GM19193 (cell line): ENCODE results near the gene RAET1G.

Source experiments
- POLR2A ChIP-seq: IDR thresholded peaks from 4 replicates; pipeline ENCODE4 v1.6.1; 2011; ENCODE audit not compliant: insufficient read depth, insufficient read length; ENCODE audit errors: extremely low read depth

Gene RAET1G, protein sequence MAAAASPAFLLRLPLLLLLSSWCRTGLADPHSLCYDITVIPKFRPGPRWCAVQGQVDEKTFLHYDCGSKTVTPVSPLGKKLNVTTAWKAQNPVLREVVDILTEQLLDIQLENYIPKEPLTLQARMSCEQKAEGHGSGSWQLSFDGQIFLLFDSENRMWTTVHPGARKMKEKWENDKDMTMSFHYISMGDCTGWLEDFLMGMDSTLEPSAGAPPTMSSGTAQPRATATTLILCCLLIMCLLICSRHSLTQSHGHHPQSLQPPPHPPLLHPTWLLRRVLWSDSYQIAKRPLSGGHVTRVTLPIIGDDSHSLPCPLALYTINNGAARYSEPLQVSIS

DNA sequence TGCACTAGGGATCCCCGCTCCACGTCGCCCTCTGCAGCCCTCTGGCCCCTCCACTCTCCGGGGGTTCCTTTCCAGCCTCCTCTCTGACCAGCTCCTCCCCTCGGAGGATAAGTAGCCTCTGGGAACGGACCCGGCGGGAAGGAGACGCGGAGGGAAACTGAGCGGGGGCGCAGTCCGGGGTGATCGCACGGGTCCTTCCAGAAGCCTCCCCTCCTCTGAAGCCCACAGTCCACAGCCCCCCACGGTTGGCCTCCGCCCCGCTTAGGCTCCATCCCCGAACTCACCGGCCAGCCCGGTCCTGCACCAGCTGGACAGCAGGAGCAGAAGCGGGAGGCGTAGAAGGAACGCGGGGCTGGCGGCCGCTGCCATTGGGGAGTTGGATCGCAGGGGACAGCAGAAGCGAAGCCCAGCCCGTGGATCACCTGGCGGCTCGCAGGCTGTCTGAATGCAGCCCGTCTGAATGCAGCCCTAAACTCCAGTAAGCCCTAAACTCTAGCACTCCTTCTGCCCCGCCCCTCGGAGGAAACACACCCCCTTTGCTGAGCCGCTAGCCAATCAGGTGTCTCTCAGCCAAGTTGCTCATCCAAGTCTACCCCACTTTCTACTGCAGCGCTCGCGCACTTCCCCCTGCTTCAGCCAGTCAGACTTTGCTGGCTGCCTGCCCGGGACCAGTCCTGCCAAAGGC, at the start of gene RAET1G:
RAET1G (minus strand) TSS at position 480 of the 685 bp plus-strand sequence; CDS start at position 369, 111 bp downstream.
- no peak for TF ChIP-seq POLR2A

DNA sequence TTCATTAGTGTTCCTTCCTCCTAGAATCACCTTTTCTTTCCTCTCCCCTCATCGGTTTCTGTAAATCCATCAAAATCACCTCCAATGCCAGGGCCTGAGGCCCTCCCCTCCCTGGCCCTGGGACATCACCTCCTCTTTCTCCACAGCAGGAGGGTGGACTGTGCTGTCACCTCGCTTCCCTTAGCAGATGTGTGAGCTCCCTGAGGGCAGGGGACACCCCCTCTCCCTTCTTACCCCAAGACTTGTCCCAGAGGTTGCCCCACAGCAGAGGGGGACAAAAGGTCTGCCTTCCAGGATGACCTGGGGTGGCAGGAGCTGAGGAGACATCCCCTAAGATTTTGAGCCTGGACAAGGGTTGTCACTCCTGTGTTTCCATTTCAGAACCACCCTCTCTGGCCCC, 46.7 kb upstream of the RAET1G start:
- TF ChIP-seq POLR2A = no peak

DNA sequence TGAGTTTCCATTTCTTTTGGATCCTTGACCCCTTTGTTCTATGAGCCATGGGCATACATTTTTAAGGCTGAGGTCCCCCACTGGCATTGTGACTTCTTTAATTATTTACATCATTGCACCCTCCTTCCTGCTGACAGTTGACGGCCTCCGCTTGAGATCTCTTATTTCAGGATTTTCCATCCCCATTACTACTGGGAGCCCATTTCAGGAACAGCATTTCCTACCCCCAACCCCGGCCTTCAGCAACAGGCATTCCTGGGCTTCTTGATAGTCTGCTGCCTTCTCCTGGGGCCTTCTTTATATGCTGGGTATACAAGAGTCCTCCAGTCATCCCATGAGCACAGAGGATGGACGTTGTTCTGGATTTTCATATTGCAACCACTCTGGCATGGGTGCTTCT, 44.7 kb upstream of the RAET1G start:
- TF ChIP-seq POLR2A = no peak

DNA sequence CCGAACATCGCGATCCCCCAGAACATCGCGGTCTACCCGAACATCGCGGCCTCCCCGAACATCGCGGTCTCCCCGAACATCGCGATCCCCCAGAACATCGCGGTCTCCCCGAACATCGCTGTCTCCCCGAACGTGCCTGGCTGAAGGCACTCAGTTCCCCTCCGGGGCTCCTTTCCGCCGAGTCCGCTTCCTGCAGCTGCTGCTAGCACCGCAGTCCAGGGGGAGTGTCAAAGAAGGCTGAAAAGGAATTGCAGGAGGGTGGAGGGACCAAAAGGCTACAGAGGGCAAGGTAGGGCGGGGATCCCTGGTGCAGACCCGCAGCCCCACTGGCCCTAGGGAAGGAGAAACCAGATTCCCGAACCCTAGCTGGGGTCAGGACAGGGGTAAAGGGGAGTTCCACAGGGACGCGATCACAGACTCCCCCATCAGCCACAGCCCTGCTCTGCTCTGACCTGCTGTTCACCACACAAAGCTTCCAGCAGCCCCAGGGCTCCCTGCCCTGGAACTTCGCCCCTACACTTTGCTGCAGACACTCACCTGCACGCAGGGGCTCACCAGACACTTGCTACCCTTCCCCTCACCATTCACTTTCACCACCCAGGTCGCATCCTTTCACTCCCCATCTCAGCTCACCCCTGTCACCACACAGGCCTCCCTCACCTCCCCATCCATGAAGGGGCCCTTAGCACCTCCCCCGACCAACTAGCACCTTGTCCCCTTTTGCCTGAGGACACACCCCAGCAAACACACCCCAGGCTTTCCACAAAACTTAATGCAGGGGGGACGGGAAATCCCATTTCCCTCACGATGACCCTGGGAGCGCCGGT, 42.5 kb upstream of the RAET1G start:
- no peak for TF ChIP-seq POLR2A

DNA sequence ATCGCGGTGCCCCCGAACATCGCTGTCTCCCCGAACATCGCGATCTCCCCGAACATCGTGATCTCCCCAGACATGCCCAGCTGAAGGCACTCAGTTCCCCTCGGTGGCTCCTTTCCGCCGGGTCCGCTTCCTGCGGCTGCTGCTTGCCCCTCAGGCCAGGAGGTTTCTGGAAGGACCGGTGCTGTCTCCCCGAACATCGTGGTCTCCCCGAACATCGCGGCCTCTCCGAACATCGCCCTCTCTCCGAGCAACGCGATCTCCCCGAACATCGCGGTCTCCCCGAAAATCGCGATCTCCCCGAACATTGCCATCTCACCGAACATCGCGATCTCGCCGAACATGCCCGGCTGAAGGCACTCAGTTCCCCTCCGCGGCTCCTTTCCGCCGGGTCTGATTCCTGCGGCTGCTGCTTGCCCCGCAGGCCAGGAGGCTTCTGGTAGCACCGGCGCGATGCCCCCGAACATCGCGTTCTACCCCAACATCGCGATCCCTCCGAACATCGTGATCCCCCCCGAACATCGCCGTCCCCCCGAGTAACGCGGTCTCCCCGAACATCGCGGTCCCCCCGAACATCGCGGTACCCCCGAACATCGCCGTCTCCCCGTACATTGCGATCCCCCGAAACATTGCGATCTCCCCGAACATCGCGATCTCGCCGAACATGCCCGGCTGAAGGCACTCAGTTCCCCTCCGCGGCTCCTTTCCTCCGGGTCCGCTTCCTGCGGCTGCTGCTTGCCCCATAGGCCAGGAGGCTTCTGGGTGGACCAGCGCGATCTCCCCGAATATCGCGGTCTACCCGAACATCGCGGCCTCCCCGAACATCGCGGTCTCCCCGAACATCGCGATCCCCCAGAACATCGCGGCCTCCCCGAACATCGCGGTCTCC, 41.6 kb upstream of the RAET1G start:
- TF ChIP-seq POLR2A = no peak

DNA sequence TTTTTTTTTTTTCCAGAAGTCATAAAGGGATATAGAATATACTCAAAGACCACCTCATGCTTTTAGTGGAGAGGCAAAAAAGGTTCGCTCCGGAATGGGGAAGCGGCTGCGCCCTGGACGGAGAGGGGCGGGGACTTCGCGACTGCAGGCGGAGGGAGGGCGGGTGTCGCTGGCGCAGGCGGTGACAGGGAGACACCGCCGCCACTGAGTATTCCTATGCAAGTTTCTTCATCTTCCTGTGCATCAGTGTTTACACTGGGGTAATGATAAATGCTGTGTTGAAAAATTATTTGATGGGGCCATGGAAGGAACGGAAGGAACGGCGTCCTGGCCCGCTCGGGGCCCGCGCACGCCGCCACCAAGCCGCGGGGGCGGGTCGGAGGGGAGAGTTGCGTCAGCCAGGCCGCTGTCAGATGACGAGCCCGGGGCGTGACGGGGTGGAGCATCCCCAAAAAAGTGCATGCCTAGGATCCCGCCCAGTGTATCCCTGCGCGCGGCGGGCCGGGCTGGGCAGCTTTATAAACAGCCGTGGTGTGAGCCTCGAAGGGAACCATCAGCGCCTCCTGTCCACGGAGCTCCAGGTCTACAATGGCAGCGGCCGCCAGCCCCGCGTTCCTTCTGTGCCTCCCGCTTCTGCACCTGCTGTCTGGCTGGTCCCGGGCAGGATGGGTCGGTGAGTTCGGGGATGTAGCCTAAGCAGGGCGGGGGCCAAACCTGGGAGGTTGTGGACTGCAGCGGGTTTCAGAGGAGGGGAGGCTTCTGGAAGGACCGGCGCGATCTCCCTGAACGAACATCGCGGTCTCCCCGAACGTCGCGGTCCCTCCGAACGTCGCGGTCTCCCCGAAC, 40.8 kb upstream of the RAET1G start, which contains the start of gene ULBP1:
ULBP1 (plus strand) TSS at position 482 of the 846 bp plus-strand sequence; CDS start at position 589, 107 bp downstream.
- no peak for TF ChIP-seq POLR2A

DNA sequence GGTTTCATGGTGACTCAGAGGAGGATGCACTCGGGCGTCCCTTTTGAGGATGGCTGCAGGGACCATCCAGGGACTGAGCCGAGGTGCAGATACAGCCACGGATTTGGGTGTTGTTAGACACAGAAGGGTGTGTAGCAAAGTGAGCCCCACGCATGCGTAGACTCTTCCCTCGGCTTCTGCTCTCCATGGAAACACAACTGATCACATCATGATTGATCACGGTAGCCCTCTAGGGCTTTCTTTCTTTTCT, 40.2 kb upstream of the RAET1G start:
- no peak for TF ChIP-seq POLR2A

DNA sequence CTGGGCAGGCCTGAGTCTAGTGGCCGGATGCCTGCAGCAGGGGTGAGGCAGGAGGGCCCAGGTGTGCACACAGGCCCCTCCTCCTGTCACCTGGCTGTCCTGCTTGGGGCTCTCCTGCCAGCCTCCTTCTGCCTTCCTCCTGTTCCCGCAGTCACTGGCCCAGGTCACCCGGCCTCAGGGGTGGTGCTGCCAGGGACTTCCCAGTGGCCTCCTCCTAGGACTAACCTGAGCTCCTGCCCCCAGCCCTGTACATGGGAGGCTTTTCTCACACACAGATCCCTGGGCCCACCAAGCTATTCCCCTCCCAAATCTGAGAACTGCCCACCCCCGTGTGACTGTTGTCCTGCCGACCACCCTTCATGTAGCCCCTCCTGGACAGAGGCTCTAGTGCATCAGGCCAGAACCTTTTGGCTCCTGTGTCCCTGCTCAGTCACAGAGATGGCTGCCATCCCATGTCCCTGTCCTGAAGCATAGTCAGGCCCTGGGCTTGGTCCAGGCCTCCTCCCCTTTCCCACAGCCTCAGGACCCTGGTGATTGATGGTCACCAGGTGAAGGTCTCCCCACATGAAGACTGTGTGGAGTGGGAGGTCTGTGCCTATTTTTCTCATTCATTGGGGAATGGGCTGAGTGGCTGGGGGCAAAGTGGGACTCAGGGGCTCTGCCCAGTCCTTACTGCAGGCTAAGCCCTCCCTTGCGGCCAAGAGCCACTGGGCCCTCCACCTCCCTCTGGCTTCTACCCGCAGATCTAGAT, 39.7 kb upstream of the RAET1G start:
- TF ChIP-seq POLR2A = no peak

DNA sequence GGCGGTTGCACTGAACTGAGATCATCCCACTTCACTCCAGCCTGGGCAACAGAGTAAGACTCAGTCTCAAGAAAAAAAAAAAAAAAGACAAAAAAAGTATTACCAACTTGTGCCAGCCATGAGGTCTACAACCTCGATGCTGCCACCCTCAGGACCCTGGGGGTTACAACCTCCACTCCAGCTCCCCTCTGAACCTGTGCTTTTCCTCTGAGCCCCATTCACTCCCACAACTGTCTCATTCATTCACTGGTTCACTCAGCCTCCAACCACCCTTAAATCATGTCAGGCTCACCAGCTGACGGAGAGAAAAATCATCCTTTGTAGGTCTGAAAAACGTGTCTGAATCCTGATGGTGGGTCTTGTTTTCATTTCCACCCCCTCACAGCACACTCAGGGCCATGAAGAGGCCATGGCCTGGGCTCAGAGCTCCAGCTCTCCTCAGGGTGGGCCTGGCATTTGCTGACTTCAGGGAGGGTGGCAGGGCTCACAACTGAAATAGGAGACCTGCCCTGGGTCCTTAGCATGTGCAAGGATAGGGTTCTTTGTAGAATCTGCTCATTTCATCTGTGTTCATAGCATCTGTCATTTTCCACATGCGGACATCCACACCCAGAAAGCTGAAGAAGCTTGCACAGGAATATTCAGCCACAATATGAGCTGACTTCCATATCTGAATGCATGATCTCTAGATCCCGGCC, 39.0 kb upstream of the RAET1G start:
- no peak for TF ChIP-seq POLR2A

DNA sequence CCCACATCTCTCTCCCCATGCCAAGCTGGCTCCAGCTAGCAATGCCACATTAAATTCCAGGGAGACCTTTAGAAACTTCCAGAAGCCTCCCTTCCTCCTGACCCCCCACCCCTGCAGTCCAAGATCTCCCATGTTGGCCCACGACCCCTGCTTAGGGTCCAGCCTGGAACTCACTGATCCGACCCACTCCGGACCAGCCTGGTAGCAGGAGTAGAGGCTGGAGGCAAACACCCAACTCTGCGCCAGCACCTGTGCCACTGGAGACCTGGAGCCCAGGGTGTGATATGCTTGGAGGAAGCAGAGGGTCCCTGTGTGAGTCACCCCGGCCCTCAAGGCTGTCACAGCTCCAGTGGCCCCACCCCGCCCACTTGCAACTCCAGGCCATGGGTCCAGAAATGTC, 37.6 kb upstream of the RAET1G start:
- no peak for TF ChIP-seq POLR2A

DNA sequence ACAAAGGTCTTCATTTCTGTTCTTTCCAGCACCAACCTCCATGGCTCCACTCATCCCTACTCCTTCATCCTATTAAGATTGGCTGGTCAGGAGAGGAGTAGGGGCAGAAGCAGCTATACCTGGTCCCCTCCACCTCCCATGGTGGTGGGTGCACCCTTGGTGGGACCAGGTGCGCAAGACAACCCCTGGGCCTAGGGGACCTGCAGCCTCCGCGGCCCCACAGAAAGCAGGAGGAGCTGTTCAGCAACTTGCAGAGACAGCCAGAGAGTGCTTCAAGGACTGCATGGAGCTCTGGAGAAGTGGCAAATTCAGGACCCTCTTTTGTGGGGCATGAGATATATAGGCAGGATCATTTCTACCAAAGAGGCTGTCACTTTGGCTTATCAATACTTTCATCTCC, 28.7 kb upstream of the RAET1G start:
- TF ChIP-seq POLR2A = no peak

DNA sequence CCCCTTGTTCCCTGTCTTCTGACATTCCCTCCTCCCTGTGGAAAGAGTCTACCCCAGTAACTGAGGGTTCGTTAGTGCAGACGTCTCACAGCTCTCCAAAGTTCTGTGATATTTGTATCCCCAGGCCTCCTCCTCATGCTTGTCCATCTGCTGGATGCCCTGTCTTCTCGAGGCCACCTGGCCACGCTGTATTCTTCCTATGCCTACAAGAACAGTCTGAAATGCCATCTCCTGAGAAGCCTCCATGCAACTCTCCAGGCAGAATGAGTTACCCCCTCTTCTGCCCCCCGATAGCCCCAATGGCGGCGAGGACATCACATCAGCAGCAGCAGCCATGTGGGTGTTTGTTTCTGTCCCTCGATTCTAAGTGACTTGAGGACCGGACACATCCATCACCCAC, 28.2 kb upstream of the RAET1G start:
- TF ChIP-seq POLR2A = no peak
